GM06990 (cell line): ENCODE results near the gene SURF6.

Source experiments
- DNase-seq: peaks from one replicate; pipeline ENCODE4 v3.0.0-alpha.2; 2011; ENCODE audit not compliant: insufficient read length; ENCODE audit errors: extremely low read depth
- H3K27me3 ChIP-seq: replicated peaks from 2 replicates; pipeline ENCODE4 v1.6.0; 2011; ENCODE audit warnings: low read length; ENCODE audit not compliant: control insufficient read depth, insufficient read depth
- H3K36me3 ChIP-seq: 2 replicates; pipeline ENCODE4 v1.5.1; 2011; ENCODE audit warnings: low read length; ENCODE audit not compliant: control insufficient read depth, insufficient read depth
- H3K4me3 ChIP-seq: replicated peaks from 2 replicates; pipeline ENCODE4 v1.5.1; 2011; ENCODE audit warnings: low read depth, mild to moderate bottlenecking, control low read depth, low read length
- CTCF ChIP-seq: IDR thresholded peaks from 2 replicates; pipeline ENCODE4 v1.5.1; 2011; ENCODE audit warnings: low read length, control low read depth, mild to moderate bottlenecking, inconsistent platforms; ENCODE audit not compliant: insufficient read depth, poor library complexity, severe bottlenecking

SURF6 gene

GRCh38 chr9:133344071-133344470 lies 8.1 kb upstream of the SURF6 start:
- Histone ChIP-seq H3K4me3 (no peak overlapping the region), H3K36me3 (peaks cover 47% of the 10 kb centered on the region), H3K27me3 (no peaks in the 10 kb centered on the region)
- no peak for DNase-seq
- TF ChIP-seq CTCF: no peak

- H3K36me3 ChIP-seq: peaks cover 48% of the 10 kb centered on the region
- TF ChIP-seq CTCF: peak; percentile 26
- no peak overlapping the region for H3K4me3 ChIP-seq
- no peaks in the 10 kb centered on the region for H3K27me3 ChIP-seq
- DNase-seq: no peak
These were observed 6.6 kb upstream of the SURF6 start for GRCh38 chr9:133342570-133342969.

- peaks cover 48% of the 10 kb centered on the region for H3K36me3 ChIP-seq
These were observed 6.0 kb upstream of the SURF6 start for GRCh38 chr9:133342069-133342406.

GRCh38 chr9:133341369-133342068 lies 5.5 kb upstream of the SURF6 start:
- H3K4me3 ChIP-seq: no peak overlapping the region
- peaks cover 48% of the 10 kb centered on the region for H3K36me3 ChIP-seq
- H3K27me3 ChIP-seq: no peaks in the 10 kb centered on the region
- DNase-seq: no peak
- TF ChIP-seq CTCF: no peak

More at GRCh38 chr9:133342069-133342406, 6.0 kb upstream of the SURF6 start:
- DNase-seq: no peak
- H3K4me3 ChIP-seq: no peak overlapping the region
- no peaks in the 10 kb centered on the region for H3K27me3 ChIP-seq
- peak; percentile 14 for TF ChIP-seq CTCF

- peaks cover 48% of the 10 kb centered on the region for H3K36me3 ChIP-seq
- no peak for TF ChIP-seq CTCF
- no peak for DNase-seq
- H3K27me3 ChIP-seq: no peaks in the 10 kb centered on the region
- no peak overlapping the region for H3K4me3 ChIP-seq
These were observed 4.9 kb upstream of the SURF6 start for GRCh38 chr9:133340916-133341315.

- Histone ChIP-seq H3K27me3 (no peaks in the 10 kb centered on the region), H3K4me3 (no peak overlapping the region), H3K36me3 (peaks cover 48% of the 10 kb centered on the region)
- TF ChIP-seq CTCF: no peak
- DNase-seq: no peak
These were observed 4.3 kb upstream of the SURF6 start for GRCh38 chr9:133340256-133340655.
